SKM-1 (cell line): ENCODE results near the gene FAM118A.
"Not testable (repeated sequence)": the region's sequence is repeated elsewhere in the genome, so short reads cannot be mapped to it uniquely, and the experiment has no call there.

ENCODE experiments used
- DNase-seq: peaks from one replicate; lab custom pipeline; 2025; ENCODE audit not compliant: unreplicated experiment; lab: John Stamatoyannopoulos, UW

FAM118A gene

DNA sequence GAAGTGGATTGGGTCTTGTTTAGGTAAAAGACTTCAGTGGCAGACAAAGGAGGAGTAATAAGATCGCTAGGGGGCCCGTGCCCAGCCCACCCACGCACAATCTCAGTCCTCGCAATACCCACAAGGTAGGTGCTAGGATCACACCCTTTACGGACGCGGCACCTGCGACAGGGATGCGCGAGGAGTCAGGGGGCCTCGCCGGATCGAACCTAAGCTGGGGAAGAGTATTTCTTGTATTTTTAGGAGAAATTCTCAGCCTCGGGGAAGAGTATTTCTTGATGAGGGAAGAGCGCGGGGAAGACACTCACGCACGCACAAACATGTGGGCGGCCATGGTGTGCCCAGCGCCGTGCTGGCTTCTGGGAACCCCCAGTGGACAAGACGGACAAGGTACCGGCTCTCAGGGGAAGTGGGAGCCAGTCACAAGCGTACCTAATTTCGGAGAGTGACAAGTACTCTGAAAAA is 745 bp upstream of the FAM118A start:
- no peak for DNase-seq

- no peak for DNase-seq
These were observed 720 bp downstream of the FAM118A start for GRCh38 chr22:45310331-45310976.

- no peak for DNase-seq
These were observed 1.3 kb downstream of the FAM118A start for GRCh38 chr22:45310977-45311531.

DNA sequence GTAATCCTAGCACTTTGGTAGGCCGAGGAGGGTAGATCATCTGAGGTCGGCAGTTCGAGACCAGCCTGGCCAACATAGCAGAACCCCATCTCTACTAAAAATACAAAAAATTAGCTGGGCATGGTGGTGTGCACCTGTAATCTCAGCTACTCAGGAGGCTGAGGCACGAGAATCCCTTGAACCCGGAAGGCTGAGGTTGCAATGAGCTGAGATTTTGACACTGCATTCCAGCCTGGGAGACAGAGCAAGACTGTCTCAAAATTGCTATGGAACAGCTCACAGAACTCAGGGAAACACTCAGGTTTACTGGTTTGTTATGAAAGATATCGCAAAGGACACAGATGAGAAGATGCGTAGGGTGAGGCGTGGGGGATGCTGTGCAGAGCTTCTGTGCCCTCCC is 2.7 kb downstream of the FAM118A start:
- no peak for DNase-seq

DNA sequence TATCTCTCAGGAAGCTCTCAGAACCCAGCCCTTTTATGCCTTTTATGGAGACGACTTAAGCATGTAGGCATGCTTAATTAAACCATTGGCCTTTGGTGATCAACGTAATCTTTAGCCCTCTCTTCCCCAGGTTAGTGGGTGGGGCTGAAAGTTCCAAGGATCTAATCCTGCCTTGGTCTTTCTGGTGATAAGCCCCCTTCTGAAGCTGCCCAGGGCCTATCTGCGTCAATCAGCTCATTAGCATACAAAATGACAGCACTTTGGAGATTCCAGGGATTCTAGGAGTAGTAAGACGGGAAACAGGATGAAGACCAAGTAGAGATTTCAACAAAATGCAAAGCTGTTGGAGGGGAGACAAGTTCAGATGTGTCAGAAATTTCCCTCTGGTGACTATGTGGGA is 3.1 kb downstream of the FAM118A start:
- no peak for DNase-seq

DNA sequence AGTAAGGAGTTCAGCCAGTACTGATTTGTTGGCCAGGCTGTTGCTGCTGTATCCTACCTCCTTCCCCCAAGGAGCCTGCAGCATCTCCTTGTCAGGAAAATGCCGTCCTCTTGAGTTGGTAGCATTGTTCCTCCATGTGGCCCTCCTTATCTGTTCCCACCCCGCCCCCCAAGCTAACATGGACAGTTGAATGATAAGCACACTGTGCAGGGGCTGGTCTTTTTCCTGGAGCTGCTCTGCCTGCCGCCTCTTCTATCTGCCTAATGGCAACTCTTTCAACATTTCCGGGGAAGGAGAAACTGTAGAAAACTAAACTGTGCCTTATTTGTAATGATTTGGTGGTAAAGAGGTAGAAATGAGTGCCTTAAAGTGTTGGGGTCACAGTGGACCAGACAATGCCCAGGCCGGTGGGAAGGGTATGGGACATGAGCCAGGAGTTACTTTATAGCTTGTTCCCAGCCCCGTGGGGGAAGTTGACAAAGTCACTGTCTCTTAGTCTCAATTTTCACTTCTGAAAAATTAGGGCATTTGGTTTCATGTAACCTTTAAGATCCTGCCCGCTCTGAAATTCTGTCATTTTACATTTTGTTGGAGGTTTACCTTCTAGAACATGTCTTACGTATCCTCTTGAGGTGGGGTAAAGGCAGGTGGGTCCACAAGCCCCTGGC is 4.5 kb downstream of the FAM118A start:
- DNase-seq, result no peak

DNA sequence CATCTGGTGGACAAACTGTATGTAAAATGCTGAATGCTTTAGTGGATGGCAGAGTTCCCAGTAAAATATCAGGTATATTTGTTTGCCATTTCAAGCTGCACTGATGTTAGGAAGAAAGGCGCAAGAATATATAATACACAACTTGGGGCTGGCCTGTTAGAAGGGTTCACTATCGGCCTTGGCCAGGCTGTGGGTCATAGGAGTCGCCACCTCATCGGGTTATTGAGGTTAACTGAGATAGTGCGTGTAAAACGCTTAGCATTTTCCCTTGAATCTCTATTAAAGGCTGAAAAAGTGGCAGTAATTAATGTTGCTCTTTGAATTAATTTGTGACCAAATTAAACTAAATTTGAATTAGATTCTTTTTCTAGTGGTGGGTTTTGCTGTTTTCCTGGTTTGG is 5.1 kb downstream of the FAM118A start:
- DNase-seq, result no peak

- no peak for DNase-seq
These were observed 7.2 kb downstream of the FAM118A start for GRCh38 chr22:45316796-45317526.

- no peak for DNase-seq
These were observed 7.9 kb downstream of the FAM118A start for GRCh38 chr22:45317551-45318167.

- DNase-seq, result no peak
These were observed 8.4 kb downstream of the FAM118A start for GRCh38 chr22:45318168-45318557.

DNA sequence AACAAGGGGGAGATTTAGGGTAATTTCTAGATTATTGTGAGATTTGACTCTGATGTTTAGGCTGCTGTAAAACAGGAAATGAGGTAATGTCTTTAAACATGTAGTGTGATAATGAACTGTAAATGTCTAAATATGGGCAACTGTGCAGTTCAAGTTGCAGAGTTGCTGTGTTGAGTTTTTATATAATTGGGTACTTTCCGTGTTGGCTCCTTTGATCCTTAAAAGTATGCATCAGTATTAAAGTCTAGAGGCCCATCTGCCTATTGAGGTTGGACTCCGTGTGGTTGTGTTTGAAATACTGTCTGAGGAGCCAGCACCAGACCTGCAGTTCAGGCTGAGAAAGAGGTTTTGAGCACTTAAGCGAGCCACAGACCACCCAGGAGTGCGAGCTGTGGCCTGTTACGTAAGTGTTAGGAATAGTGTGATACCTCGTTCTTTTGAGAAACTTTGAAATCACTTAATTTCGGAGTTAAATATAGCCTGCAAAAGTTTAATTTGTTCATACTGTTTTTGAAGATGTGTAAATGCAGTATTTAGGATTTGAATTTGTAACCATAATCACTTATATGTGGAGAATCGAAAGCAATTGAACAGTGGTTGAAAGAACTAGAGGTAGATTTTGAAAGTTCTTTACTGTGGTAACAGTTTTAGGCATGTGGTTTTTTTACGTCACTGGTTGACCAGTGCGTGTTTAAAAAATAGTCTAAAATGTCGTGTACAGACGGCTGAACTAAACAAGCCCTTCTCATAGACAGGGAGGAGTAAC is 9.0 kb downstream of the FAM118A start:
- DNase-seq, result no peak

DNA sequence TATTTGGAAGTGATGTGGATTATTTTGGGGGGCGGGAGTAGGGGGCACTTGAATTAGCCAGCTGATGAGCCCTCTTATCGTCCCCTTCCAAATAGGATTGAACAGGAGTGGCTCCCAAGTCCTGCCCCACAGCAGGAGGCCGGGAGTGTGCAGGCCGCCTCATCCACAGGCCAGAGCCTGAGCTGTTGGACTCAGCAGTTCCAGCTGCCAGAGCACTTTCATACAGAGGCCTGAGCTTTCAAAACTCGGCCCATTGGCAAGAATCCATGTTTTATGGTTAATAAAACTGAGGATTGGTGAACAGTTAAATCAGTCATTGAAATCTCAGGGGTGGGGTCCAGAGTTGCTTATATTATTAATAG is 9.6 kb downstream of the FAM118A start:
- no peak for DNase-seq

GRCh38 chr22:45320357-45320976 is 10.7 kb downstream of the FAM118A start:
- DNase-seq, result no peak

GRCh38 chr22:45321827-45322226 is 12.1 kb downstream of the FAM118A start:
- DNase-seq, result no peak

- DNase-seq, result no peak
These were observed 13.3 kb downstream of the FAM118A start for GRCh38 chr22:45322873-45323525.

- no peak for DNase-seq
These were observed 14.0 kb downstream of the FAM118A start for GRCh38 chr22:45323695-45324094.

DNA sequence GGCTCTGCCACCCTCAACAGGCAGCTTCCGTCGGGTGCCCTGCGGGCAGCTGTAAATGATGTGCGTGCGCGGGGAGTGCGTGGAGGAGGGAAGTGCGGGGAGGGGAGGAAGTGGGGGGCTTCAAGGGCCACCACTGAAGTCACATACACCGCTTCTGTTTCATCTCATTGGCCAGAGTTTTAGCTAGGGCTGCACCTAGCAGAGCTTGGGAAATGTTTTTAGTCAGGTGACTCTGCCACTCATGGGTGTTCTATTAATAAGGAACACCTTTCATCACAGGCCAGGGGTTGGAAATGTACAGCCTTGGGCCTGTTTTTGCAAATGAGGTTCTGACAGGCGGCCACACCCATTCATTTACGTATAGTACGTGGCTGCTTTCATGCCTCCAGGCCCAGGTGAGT is 14.6 kb downstream of the FAM118A start:
- DNase-seq, result no peak

GRCh38 chr22:45328261-45328660 is 18.5 kb downstream of the FAM118A start:
- DNase-seq, result not testable (repeated sequence)

GRCh38 chr22:45328822-45329529 is 19.2 kb downstream of the FAM118A start:
- DNase-seq, result no peak
